HG03103 (cell line): ENCODE data around the gene ITM2B.

ENCODE experiments used
- ATAC-seq: cut with Tn5 transposase; IDR thresholded peaks from one replicate; pipeline ENCODE4 v1.9.1; 2021; ENCODE audit warnings: low read depth; ENCODE audit not compliant: unreplicated experiment

Gene ITM2B

DNA sequence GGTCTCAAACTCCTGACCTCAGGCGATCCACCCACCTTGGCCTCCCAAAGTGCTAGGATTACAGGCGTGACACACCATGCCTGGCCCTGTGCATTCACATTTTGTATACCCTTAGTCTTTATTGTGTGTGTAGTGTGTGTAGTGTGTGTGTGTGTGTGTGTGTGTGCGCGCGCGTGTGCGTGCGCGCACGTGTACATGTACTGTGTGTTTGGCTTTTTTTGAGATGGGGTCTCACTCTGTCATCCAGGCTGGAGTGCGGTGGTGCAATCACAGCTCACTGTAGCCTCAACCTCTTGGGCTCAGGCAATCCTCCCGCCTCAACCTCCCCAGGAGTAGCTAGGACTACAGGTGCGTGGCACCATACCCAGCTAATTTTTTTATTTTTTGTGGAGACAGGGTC lies 22.1 kb downstream of the ITM2B start:
- ATAC-seq: no peak

DNA sequence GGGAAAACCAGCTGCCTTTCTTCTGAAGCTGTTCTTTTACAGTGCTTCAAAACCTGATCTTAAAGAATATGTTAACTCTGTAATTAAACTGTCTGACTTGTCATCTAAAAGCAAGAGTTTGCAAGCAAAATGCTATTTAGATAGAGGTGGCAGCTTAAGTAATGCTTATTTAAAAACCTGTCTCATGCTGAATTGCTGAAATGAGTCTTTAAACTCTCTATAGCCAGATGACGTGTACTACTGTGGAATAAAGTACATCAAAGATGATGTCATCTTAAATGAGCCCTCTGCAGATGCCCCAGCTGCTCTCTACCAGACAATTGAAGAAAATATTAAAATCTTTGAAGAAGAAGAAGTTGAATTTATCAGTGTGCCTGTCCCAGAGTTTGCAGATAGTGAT lies 22.9 kb downstream of the ITM2B start:
- ATAC-seq: no peak

DNA sequence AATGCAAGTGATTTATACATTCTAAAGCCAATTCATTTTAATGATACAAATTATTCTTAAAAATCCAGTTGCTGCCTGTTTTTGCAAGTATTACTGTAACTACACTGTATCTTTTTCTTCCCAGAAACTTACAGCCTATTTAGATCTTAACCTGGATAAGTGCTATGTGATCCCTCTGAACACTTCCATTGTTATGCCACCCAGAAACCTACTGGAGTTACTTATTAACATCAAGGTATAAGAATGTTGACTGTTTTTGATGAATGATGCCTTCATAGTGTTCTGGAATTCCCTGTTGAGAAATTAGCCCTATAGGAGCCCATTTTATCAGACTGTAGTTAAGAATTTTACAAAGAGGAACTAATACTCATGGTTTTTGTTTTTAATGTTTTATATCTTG lies 25.0 kb downstream of the ITM2B start:
- no peak for ATAC-seq

DNA sequence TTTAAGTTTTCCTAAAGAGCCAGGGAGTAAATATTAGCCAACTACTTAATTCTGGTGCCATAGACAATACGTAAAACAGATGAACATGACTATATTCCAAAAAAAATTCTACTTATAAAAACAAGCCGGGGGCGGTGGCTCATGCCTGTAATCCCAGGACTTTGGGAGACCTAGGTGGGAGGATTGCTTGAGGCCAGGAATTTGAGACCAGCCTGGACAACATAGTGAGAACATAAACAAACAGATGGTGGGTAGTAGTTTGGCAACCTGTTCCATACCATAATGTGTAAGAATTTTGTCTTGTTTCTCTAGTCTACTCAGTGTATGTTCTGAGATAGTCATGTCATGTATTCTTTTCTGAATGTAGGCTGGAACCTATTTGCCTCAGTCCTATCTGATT lies 25.4 kb downstream of the ITM2B start:
- ATAC-seq: no peak

DNA sequence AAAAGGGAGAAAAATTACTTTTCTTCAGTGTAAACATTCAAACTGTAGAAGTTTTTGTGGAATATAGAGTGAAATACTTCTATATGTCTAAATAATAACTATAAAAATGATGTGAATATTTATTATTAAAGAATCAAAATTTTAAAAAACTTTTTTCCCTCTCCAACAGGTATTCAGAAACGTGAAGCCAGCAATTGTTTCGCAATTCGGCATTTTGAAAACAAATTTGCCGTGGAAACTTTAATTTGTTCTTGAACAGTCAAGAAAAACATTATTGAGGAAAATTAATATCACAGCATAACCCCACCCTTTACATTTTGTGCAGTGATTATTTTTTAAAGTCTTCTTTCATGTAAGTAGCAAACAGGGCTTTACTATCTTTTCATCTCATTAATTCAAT lies 28.0 kb downstream of the ITM2B start:
- ATAC-seq: no peak

DNA sequence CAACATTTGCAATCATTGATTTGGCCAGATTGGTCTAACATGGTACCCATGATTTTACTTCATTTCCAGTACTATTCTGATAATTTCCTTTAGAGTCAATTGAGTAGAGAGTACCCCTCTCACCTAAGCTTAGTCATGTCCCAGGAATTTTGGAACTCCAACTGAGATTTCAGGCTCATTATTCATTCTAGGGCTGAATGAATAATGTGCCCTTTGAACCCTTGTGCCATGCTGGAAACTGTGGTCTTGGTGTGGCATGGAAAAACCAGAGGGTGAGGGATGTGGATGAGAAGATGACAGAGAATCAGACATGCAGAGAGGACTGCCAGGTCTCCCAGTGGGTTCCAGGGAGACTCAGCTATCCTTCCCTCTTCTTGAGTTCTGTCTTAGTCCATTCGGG lies 30.2 kb downstream of the ITM2B start:
- ATAC-seq: no peak

DNA sequence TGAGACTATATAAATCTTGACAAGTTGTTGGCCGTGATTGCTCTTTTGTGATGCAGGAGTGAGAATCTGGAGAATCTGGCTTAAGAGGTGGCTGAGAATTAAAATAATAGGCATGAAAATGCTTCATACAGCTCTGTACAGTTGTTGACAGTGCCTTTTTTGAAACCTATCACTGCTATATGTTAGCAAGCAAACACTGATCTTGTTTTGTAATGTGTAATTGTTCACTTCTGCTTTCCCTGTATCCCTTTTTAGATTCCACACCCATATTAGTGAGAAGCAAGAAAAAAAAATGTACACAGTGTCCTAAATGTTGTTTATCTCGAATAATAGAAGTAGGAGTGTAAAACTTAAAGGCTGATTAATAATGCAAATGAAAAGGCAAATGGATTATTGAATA lies 31.1 kb downstream of the ITM2B start:
- ATAC-seq: no peak

DNA sequence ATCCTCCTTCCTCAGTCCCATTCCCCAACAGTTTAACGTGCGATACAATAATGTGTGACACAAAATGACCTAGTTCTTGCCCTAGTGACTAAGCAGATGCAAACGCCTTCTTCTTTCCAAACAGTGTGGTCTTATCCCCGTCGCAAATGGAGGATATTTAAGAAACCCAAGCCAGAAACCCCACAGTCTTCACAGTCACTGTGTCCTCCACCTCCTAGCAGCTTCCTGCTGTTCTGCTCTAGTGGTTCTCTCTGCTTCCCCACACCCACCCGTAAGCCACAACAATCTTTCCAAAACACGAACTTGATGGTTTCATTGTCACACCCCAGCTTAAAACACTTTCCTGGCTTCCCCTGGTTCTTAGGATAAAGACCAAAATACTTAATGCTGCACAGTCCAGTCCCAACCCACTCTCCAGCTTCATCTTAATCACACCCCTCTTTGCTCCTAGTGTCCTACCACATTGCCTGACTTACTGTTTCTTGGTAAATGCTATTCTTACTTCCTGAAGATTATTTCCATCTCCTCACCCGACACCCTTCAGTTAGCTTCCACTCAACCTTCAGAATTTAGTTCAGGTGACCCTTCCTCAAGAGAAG lies 32.3 kb downstream of the ITM2B start:
- ATAC-seq: no peak

DNA sequence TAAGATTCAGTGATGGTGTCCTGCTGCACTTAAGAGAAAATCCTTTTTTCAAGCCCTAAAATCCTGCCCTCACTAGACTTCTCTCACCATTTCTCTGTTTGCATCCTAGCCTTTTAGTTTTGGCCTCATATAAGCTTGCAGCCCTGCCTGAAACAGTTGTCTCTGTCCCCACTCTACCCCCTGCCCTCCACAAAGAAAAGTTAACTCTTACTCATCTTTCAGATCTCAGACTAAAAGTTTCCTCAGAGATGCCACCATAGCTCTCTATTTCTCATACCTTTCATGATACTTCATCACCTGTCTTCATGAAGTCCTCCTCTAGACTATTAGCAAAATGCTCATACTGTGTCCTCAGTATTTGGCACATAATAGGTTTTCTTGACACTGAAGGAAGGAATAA lies 33.1 kb downstream of the ITM2B start:
- no peak for ATAC-seq

DNA sequence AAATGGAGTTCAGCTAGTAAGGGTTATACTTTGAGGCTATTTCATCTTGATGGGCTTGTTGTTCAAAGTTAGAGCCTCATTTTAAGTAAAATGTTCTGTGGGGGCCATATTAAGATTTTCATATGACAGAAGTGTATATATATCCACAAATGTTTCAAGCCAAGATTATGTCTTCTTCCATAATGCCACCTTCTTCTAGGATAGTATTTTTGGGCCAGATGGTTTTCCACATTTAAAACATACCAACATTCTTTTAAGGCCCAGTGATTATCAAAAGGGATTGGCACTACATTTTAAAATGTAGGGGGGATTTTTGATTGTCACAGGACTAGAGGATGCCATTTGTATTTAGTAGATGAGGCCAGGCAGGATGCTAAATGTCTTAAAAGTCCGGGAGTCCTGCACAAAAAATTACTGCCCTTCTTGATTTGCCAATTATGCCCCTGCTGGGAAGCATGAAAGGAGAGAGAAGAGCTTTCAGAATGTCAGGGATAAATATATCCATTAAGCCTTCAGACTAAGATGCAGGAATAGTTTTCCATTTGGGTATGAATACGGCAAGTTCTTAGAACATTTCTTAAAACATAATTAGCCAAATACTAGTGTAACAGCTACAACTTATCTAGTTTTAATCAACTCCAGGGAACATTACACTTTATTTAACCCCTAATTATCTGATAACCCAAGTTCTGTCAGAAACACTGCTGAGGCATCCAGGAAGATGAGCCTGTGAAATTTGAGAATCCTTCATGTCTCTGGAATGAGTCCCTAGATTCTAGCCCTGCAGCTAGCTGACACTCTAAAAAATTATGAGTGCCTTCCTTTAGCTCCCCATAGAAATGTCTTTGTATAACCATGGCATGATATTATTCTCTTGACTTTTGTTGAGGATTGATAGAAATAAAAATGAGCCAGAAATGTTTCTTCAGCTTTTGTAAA lies 34.0 kb downstream of the ITM2B start:
- ATAC-seq: no peak

DNA sequence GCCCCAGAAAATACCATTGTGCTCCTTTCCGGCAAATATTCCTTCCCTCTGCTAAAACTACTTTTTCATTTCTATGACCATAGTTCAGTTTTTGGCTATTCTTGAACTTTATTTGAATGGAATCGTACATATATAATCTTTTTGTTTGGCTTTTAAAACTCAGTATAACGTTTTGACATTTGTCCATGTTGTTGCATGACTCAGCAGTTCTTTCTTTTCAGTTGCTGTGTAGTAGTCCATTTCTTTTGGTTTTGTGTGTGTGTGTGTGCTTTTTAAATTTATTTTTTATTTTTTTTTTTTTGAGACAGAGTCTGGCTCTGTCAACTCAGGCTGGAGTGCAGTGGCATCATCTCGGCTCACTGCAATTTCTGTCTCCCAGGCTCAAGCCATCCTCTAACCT lies 35.0 kb downstream of the ITM2B start:
- no peak for ATAC-seq

DNA sequence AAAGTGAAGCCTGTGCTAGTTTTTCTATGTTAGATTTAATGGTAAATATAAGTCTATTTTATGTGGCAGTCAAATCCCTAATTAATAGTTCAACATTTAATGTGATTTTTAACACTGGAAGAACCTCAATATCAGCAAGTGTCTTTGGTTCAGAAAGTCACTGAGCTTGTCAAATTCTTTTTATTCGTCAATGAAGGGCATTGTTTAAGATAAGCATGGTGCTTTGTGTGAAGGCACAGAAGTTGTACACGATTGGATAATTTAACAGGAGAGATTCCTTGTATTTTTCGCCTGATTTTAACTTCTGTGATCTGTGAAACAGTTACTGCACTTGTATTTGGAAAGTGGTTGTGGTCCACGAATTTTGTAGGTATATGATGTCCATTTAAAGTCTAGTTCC lies 40.3 kb downstream of the ITM2B start:
- ATAC-seq: no peak

DNA sequence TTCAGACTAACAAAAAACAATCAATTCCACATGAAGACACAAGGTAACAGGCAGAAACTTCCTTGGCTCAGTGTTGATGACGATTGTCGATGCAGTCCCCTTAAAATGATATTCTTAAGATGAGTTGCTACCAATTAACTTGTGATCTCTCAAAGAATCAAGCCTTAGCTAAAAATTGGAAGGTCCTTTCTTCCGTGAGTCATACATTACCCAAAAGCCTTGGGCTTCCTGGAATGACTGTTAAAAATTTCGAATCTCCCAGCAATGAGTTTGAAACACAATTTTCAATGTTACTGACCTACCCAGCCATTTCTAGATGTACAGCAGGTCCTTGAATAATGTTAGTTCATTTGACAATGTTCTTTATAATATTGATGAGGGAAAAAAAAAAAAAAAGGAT lies 42.5 kb downstream of the ITM2B start:
- ATAC-seq: no peak

DNA sequence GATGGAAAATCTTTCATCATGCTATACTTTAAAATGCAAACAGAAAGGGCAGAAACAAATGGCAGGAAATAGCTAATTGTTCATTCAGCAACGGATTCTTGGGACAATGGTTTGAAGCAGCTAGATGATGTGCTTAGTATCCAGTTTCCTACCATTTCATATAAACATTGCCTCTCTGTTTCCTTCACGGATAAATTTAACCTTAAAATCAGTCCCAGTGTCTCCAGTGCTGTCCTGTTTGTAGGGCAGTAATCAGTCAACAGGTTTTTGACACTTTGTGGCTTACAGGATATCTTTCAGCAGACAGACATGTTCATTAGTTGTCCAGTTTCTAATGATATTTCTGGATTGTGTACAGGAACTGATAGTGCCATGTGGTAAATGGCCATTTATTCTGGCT lies 45.8 kb downstream of the ITM2B start:
- no peak for ATAC-seq

DNA sequence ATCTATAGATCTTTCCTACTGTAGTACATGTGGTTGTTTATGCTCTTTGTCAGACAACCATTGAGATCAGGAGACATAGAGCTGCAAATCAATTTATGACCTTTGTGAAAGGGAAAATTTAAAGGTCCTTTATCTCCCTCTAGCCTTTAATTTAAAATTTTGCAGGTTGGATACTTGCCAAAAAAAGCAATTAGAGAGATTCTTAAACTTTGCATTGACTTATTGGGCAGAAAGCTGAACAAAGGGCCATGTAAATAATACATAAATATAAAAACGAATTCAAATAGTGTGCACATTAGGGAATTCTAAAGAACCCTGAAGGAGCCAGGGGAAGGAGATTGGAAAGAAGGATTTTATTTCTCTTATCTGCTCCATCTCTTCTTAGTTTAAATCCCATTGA lies 48.5 kb downstream of the ITM2B start:
- ATAC-seq: no peak

DNA sequence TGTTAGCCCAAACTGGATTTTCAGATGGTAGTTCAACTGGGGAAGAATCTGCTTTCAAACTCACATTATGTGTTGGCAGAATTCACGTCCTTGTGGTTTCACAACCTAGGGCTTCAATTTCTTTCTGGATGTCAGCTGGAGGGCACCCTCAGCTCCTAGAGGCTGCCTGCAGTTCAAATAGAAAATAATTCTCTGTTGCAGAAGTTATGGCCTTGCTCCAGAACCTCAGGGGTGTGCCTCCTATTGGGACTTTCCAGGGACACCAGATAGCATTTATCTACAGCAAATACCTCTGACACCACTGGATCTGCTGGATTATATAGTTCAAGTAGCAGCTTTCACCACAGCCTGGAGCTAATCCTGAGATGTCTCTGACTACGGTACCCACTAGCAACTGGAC lies 58.7 kb downstream of the ITM2B start:
- ATAC-seq: no peak

DNA sequence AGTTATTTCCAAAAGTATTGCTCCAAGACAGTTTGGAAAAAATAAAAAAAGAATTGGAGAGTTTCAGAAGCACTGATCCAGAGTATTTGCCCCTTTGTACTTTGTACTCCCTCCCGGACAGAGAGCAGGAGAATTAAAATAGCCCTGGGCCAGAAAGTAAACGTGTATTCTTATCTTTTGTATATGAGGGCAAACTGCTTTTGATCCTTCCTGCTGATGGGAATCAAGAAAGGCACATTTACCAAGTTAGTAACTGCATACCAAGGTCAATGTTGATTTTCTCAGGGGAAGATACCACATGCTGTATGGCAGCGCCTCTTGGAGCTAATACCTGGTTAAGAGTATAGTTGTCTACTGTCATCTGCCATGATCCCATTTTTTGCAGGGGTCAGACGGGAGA lies 59.6 kb downstream of the ITM2B start:
- ATAC-seq: no peak

DNA sequence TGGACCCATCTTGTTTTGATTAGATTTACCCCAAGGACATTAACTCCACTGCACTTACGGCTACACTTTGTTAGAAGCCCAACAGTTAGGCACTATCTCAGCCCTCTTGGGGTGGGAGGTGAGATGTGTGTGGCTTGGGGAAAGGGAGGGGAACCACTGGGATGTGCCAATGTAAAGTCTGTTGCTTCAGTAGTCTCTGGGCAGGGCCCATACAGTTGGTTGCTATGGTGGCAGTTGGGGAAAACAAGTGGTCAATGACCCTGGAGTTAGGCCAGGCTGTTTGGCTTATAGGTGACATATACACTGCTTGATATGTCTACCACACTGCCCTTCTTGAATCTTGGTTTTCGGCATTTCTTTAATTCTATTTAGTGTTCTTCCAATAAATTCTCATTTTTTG lies 61.6 kb downstream of the ITM2B start:
- no peak for ATAC-seq

DNA sequence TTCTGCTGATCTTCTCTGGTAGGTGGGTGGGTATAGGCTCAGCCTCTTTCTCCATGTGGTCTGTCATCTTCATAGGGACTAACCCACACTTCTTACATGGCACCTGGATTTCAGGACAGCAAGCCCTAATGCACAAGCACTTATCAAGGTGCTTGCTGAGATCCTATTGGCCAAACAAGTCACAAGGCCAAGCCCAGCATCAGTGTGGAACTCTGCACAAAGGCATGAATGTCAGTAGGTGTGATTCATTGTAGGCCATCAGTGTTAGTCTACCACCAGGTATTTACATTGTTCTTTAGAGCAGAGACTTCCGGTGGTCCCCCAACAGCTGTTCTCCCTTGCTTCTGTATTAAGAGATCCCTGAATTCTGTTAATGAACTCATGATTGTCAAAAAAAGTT lies 62.3 kb downstream of the ITM2B start:
- no peak for ATAC-seq

DNA sequence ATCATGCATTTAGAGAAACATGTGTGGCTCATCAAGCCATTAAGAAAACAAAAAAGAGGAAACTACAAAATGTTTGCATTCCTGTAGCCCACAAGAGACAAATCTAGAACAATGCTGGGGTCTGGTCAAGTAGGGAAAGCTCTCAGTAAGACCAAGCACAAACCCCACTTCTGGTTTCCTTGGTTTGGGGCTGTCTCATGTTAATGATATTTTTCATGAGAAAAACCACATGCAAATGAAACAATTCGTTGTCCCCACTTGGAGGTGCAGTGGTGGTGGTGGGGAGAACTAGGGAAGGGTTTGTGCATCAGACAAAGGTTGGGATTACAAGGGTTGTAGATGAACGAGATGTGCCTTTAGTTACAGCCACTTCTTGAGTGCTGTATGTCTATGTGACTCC lies 63.5 kb downstream of the ITM2B start:
- no peak for ATAC-seq

DNA sequence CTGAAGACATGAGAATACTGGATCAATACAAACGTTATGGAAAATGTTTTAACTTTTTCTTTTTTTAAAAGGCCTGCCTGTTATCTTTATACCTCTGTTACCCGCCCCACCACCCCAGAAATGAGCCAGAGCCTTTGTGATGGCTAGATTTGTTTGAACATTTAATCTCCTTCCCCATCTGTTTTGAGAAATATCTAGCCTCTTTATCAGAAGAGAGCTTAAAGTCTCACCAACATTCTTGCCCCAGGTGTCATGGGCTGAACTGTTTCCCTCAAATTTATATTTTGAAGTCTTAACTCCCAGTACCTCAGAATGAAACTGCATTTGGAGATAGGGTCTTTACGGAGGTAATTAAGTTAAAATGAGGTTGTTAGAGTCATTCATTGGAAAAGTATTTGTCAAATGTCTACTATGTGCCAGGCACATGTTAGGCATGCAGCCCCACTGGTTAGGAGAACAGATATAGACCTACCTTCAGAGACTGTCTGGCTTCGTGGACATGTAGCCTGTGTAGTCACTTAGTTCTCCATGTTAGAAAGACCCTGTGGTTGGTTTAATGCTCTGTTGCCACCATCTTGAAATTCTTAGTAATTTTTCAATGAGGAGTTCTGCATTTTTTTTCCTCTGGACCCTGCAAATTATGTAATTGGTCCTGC lies 64.3 kb downstream of the ITM2B start:
- ATAC-seq: no peak

DNA sequence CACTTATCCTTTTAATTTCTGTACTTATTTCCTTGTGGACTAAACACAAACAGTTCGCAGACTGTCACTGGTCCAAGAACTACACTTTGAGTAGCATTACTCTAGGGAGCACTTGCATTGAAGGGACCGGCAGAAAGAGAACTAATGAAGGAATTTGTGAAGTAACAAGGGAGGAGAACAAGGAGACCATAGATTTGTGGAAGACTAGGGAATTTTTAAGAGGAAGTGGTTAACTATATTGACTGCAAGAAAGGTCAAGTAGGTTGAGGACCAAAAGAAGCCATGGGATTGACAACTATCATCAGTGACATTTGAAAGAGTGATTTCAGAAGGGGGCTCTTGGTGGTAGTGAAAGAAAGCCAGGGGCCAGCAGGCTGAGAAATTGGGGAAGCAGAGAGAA lies 66.6 kb downstream of the ITM2B start:
- ATAC-seq: no peak
